Loucy (cell line): ENCODE data around the gene MCF2L.

ENCODE experiments used
- H2AFZ ChIP-seq: fragments of 200-600 bp; sonication (generic); 2 replicates; pipeline ENCODE4 v1.6.0; 2016; ENCODE audit warnings: antibody characterized with exemption, mild to moderate bottlenecking, low read length, moderate library complexity
- H3F3A ChIP-seq: fragments of 200-600 bp; 2 replicates; pipeline ENCODE4 v1.6.0; 2016; ENCODE audit warnings: antibody characterized with exemption, low read depth, mild to moderate bottlenecking
- H3K27me3 ChIP-seq: fragments of 200-600 bp; sonication (generic); 2 replicates; pipeline ENCODE4 v1.6.1; 2014; ENCODE audit warnings: low read length, mild to moderate bottlenecking; ENCODE audit not compliant: insufficient read depth, poor library complexity, severe bottlenecking
- H3K36me3 ChIP-seq: fragments of 200-600 bp; sonication (generic); 2 replicates; pipeline ENCODE4 v1.6.1; 2016; ENCODE audit warnings: low read length; ENCODE audit not compliant: insufficient read depth
- H3K4me1 ChIP-seq: fragments of 200-600 bp; sonication (generic); 2 replicates; pipeline ENCODE4 v1.5.1; 2014; ENCODE audit warnings: low read length, mild to moderate bottlenecking; ENCODE audit not compliant: insufficient read depth, poor library complexity, severe bottlenecking
- H3K4me2 ChIP-seq: fragments of 200-600 bp; sonication (generic); 2 replicates; pipeline ENCODE4 v1.6.0; 2014; ENCODE audit warnings: antibody characterized with exemption, low read length, low read depth, mild to moderate bottlenecking; ENCODE audit not compliant: poor library complexity, severe bottlenecking
- H3K4me3 ChIP-seq: fragments of 200-600 bp; sonication (generic); 2 replicates; pipeline ENCODE4 v1.5.1; 2014; ENCODE audit warnings: low read length, mild to moderate bottlenecking, mixed read lengths; ENCODE audit not compliant: poor library complexity, severe bottlenecking
- H3K79me2 ChIP-seq: fragments of 200-600 bp; sonication (generic); 2 replicates; pipeline ENCODE4 v1.6.1; 2014; ENCODE audit warnings: low read length; ENCODE audit not compliant: insufficient read depth
- H3K9ac ChIP-seq: fragments of 200-600 bp; sonication (generic); 2 replicates; pipeline ENCODE4 v1.6.0; 2014; ENCODE audit warnings: mild to moderate bottlenecking, low read depth, low read length, moderate library complexity; ENCODE audit not compliant: poor library complexity, severe bottlenecking
- H3K9me2 ChIP-seq: fragments of 200-600 bp; sonication (generic); replicated peaks from 2 replicates; pipeline ENCODE4 v1.6.1; 2016; ENCODE audit warnings: low read depth, low read length, mixed read lengths
- H3K9me3 ChIP-seq: fragments of 200-600 bp; sonication (generic); 2 replicates; pipeline ENCODE4 v1.6.1; 2014; ENCODE audit warnings: mild to moderate bottlenecking, antibody characterized with exemption, low read length, low read depth; ENCODE audit not compliant: insufficient read depth
- H4K20me1 ChIP-seq: fragments of 200-600 bp; sonication (generic); 2 replicates; pipeline ENCODE4 v1.6.0; 2014; ENCODE audit warnings: antibody characterized with exemption, low read length, mild to moderate bottlenecking; ENCODE audit not compliant: insufficient read depth, poor library complexity, severe bottlenecking
- EZH2phosphoT487 ChIP-seq: fragments of 200-600 bp; IDR thresholded peaks from 2 replicates; pipeline ENCODE4 v1.6.1; 2018; ENCODE audit warnings: antibody characterized with exemption, mild to moderate bottlenecking, moderate library complexity, borderline replicate concordance
- TF ChIP-seq, protein P1 (sequence below): fragments of 200-600 bp; sonication (generic); conservative IDR thresholded peaks from 2 replicates; pipeline ENCODE4 v1.5.1; 2014; ENCODE audit warnings: mild to moderate bottlenecking, antibody characterized with exemption, low read length

MCF2L gene

DNA sequence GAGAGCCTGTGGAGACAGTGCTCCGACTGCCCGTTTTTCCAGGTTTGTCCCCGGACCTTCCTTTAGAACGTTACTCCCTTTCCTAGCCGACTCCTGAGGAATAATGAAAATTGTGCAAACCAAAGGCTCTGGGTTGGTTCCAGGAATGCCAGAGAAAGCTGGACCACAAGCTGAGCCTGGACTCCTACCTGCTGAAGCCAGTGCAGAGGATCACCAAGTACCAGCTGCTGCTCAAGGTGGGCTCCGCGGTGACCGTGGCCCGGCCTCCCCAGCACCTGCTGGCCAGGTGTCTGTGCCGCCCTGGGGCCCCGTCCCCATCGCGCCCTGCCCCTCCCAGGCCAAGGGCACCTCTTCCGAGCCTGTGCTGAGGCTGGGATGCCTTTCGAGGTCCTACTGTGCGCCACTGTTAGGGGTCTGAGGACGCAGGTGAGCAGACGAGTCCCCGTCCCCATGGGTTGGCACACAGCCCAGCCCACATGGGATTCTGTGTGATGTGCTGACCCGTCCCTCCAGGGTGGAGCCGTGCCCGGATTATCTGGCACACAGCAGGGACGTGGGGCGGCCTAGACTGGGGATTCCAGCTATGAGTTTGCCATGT, 116.0 kb downstream of the MCF2L start:
- Histone ChIP-seq H3K9me2 (no peaks in the 10 kb centered on the region), H2AFZ (no peak overlapping the region), H3K9ac (no peak overlapping the region), H3K4me3 (no peak overlapping the region), H3K4me2 (no peak overlapping the region), H3F3A (no peaks in the 10 kb centered on the region), H3K36me3 (no peaks in the 10 kb centered on the region), H3K27me3 (no peaks in the 10 kb centered on the region), H3K79me2 (no peaks in the 10 kb centered on the region), H3K9me3 (no peaks in the 10 kb centered on the region), H3K4me1 (no peaks in the 10 kb centered on the region), H4K20me1 (no peaks in the 10 kb centered on the region)
- no peak for TF ChIP-seq EZH2phosphoT487
- TF ChIP-seq, protein P1, sequence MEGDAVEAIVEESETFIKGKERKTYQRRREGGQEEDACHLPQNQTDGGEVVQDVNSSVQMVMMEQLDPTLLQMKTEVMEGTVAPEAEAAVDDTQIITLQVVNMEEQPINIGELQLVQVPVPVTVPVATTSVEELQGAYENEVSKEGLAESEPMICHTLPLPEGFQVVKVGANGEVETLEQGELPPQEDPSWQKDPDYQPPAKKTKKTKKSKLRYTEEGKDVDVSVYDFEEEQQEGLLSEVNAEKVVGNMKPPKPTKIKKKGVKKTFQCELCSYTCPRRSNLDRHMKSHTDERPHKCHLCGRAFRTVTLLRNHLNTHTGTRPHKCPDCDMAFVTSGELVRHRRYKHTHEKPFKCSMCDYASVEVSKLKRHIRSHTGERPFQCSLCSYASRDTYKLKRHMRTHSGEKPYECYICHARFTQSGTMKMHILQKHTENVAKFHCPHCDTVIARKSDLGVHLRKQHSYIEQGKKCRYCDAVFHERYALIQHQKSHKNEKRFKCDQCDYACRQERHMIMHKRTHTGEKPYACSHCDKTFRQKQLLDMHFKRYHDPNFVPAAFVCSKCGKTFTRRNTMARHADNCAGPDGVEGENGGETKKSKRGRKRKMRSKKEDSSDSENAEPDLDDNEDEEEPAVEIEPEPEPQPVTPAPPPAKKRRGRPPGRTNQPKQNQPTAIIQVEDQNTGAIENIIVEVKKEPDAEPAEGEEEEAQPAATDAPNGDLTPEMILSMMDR, result no peak

DNA sequence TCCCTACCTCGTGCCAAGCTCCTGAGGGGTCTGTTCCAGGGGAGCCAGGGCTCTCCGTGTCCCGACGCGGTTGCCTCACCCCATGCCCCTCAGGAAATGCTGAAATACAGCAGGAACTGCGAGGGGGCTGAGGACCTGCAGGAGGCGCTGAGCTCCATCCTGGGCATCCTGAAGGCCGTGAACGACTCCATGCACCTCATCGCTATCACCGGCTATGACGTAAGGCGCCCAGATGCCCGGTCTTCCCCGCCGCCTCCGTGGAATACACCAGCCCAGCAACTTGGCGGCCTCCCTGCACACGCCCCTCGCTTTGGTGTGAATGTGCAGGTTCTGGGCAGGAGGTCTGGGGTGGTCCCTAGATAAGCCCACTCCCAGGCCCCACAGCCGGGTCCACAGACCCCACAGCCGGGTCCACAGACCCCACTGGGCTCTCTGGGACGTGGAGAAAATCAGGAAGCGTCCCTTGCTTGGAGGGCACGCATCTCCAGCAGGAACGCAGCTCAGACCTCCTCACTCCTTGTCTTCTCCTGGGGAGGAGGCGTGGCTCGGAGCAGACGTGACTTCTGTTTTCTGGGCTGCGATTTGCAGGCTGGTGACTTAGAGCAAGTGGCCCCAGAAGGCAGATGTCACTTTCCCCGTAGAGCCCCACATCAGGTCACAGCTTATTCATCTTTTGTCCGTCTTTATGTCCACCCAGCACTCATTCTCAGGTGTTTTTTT, 117.2 kb downstream of the MCF2L start:
- H3K9me3 ChIP-seq, result no peaks in the 10 kb centered on the region
- TF ChIP-seq, protein P1, result no peak
- TF ChIP-seq EZH2phosphoT487, result no peak
- H3K4me2 ChIP-seq, result no peak overlapping the region
- H3K4me1 ChIP-seq, result no peaks in the 10 kb centered on the region
- no peaks in the 10 kb centered on the region for H4K20me1 ChIP-seq
- no peaks in the 10 kb centered on the region for H3K79me2 ChIP-seq
- no peak overlapping the region for H3K4me3 ChIP-seq
- H3K9ac ChIP-seq, result no peak overlapping the region
- H3F3A ChIP-seq, result no peaks in the 10 kb centered on the region
- no peak overlapping the region for H2AFZ ChIP-seq
- H3K36me3 ChIP-seq, result no peaks in the 10 kb centered on the region
- no peaks in the 10 kb centered on the region for H3K9me2 ChIP-seq
- no peaks in the 10 kb centered on the region for H3K27me3 ChIP-seq

DNA sequence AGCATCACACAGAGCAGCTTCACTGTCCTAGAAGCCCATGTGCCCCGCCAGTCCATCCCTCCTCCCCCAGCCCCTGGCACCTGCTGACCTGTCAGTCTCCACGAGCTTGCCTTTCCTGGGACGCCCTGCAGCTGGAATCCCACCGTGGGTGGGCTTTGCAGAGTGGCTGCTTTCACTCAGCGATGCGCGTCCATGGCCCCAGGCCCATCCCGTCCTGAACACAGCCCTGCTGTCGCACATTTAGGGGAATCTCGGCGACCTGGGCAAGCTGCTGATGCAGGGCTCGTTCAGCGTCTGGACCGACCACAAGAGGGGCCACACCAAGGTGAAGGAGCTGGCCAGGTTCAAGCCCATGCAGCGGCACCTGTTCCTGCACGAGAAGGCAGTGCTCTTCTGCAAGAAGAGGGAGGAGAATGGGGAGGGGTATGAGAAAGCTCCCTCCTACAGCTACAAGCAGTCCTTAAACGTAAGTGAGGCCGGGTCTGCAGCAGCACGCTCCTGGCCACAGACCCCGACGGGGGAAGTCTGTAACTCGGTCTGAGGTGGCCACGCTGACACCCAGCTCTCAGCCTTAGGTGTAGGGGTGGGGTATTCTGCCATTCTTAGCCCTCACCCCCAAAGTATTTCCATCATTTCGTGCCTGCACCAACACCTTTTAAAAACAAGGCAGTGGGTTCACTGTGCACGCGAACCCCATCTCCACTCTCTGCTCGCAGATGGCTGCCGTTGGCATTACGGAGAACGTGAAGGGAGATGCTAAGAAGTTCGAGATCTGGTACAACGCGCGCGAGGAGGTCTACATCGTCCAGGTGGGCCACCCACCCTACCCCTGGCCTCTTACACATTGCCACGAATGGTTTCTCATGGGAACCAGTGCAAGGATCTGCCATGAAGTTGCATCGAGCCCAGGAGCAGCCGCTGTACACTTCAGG, 118.2 kb downstream of the MCF2L start:
- no peak for TF ChIP-seq EZH2phosphoT487
- TF ChIP-seq, protein P1, result no peak
- Histone ChIP-seq H3K9ac (no peak overlapping the region), H3K9me3 (no peaks in the 10 kb centered on the region), H3K27me3 (no peaks in the 10 kb centered on the region), H3F3A (no peaks in the 10 kb centered on the region), H3K4me3 (no peak overlapping the region), H2AFZ (no peak overlapping the region), H3K79me2 (no peaks in the 10 kb centered on the region), H4K20me1 (no peaks in the 10 kb centered on the region), H3K9me2 (no peaks in the 10 kb centered on the region), H3K36me3 (no peaks in the 10 kb centered on the region), H3K4me2 (no peak overlapping the region), H3K4me1 (no peaks in the 10 kb centered on the region)
